NCI-H460 (cell line): ENCODE data around the gene PLPPR3. TPM values are rescaled to one million over a fixed set of nuclear protein-coding genes. Genes with fewer than 3 reads are reported as not detected.
A peak's percentile ranks its signal among the peaks of the same experiment; 100 is the strongest.
"Not testable (repeated sequence)": the region's sequence is repeated elsewhere in the genome, so short reads cannot be mapped to it uniquely, and the experiment has no call there.

ENCODE experiments used
- DNase-seq: peaks from one replicate; pipeline ENCODE4 v3.0.0-alpha.2; 2016; ENCODE audit warnings: low read depth; ENCODE audit errors: extremely low read depth
- total RNA-seq: library from RNA; depleted of rRNA; stranded (reverse); fragments of >200 nt; shearing (Covaris generic); gene quantifications from 2 replicates; pipeline ENCODE4 v1.2.3, GENCODE V29; 2014

PLPPR3 gene
- total RNA-seq, 1 experiment from 2014 or later, result 2.6 TPM

DNA sequence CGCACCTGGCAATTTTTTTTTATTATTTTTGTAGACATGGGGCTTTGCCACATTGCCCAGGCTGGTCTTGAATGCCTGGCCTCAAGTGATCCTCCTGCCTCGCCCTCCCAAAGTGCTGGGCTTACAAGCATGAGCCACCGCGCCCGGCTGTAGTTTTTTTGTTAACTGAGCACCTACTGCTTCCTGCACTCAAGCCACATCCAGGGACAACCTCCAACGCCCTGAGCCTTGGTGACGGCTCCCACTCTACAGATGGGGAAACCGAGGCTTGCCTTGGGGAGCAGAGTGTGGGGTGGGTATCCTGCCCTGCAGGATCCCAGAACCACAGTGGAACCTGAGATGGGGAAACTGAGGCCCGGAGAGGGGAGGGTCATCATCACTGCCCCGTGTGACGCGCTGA, 33.4 kb upstream of the PLPPR3 start:
- DNase-seq, result no peak

DNA sequence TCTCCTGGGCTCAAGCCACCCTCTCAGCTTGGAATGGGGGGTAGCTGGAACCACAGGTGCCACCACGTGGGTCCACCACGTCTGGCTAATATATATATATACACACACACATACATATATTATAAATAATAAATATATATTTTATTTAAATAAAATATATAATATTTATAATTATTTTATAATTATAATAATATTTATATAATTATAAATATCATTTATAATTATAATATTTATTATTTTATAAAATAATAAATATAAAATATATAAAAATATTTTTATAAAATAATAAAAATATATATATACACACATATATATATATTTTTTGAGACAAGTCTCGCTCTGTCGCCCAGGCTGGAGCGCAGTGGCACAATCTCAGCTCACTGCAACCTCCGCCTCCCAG, 32.8 kb upstream of the PLPPR3 start:
- DNase-seq, result no peak

GRCh38 chr19:853614-854220, 32.0 kb upstream of the PLPPR3 start:
- DNase-seq, result not testable (repeated sequence)

DNA sequence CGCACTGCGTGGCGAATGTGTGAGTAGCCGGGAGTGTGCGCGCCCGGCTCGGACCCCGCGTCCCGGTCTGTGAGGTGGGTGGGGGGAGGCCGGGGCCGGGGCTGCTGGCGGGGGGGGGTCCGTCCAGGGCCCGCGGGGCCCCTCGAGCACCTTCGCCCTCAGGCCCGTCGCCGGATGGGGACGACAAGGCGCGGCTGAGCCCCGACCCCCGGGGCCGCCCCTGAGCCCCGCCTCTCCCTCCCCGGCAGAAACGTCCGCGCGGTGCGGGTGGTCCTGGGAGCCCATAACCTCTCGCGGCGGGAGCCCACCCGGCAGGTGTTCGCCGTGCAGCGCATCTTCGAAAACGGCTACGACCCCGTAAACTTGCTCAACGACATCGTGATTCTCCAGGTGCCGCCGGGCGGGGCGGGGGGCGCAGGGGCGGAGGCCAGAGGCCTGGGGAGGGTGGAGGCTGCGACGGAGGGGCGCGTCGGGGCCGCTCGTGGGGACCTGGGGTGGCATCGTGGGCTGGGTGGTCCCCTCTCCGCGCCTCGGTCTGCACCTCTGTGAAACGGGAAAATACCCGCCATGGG, 31.3 kb upstream of the PLPPR3 start:
- no peak for DNase-seq

GRCh38 chr19:852136-853013, 30.6 kb upstream of the PLPPR3 start, which contains the start of gene ELANE:
TSS of gene ELANE (plus strand) at chr19:852303. CDS start at chr19:852329, 26 bp downstream.
- no peak for DNase-seq

GRCh38 chr19:850979-851335, 29.2 kb upstream of the PLPPR3 start:
- DNase-seq, result no peak

DNA sequence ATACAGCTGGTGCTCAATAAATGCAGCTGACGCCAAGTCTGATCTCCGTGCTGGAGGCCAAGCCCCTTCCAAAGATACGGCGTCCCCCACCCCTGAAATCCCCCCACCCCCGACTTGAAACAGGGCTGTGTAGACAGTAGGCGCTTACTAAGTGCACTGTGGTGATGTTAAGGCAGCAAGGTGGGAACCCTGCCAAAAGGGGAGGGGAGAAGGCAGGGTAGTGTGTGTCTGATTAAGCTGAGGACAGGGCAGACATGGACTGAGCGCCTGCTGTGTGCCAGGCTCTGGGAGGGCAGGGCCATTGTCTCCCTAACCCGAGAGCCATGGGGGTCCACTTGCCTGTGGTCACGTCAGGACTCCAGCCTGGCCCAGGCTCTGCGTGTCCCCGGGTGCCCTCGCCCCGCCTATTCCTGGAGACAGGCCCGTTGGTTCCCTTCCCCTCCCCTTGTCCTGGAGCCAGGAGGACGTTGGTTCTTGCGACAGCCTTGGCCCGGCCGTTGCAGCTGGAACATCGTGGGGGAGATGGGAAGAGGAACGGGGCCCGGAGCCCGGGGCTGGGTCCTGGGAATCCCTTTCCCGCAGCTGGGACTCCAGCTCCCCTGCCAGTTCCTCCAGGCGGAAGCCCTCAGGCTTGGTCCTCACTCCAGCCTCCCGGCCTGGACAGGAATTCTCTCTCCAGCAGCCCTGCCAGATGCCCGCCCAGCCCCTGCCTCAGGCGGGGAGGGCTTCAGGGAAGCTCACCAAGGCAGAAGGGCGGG, 28.6 kb upstream of the PLPPR3 start:
- peak; percentile 71 for DNase-seq

- DNase-seq, result not testable (repeated sequence)
These were observed 27.4 kb upstream of the PLPPR3 start for GRCh38 chr19:849195-849594.

- DNase-seq, result no peak
These were observed 26.7 kb upstream of the PLPPR3 start for GRCh38 chr19:848386-848921.

DNA sequence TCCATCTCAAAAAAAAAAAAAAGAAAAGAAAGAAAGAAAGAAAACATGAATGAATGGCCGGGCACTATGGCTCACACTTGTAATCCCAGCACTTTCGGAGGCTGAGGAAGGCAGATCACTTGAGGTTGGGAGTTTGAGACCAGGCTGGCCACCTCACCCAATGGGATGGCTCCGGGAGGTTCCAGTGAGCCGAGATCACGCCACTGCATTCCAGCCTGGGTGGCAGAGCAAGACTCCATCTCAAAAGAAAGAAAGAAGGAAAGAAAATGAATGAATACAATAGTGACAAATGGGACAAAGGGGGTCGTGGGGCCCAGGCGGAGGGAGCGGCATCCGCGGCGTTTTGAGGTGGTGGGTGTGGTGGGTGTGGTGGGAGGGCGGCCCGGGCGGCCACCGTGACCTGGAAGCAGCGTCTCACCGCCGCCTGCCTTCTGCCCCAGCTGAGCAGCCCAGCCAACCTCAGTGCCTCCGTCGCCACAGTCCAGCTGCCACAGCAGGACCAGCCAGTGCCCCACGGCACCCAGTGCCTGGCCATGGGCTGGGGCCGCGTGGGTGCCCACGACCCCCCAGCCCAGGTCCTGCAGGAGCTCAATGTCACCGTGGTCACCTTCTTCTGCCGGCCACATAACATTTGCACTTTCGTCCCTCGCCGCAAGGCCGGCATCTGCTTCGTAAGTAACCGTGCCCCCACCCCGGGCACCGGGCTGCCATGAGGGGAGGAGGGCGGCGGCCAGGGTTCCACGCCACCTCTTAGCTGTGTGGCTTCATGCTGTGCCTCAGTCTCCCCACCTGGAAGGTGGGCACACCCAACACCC, 24.2 kb upstream of the PLPPR3 start:
- DNase-seq, result no peak

DNA sequence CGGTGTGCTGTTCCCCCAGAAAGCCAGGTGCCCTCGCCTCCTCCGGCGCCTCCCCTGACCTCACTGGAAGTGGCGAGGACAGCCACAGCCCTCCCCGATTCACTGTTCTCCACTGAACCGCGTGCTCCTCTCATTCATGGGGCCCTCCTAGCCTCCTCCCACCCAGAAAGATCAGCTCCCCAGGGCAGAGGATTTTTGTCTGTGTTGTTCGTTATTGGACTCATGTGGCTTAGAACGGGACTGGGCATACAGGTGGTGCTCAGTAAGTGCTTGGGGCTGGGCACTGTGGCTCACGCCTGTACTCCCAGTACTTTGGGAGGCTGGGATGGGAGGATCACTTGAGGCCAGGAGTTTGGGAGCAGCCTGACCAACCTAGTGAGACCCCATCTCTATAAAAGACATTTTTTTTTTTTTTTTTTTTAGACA, 22.8 kb upstream of the PLPPR3 start:
- DNase-seq, result no peak

DNA sequence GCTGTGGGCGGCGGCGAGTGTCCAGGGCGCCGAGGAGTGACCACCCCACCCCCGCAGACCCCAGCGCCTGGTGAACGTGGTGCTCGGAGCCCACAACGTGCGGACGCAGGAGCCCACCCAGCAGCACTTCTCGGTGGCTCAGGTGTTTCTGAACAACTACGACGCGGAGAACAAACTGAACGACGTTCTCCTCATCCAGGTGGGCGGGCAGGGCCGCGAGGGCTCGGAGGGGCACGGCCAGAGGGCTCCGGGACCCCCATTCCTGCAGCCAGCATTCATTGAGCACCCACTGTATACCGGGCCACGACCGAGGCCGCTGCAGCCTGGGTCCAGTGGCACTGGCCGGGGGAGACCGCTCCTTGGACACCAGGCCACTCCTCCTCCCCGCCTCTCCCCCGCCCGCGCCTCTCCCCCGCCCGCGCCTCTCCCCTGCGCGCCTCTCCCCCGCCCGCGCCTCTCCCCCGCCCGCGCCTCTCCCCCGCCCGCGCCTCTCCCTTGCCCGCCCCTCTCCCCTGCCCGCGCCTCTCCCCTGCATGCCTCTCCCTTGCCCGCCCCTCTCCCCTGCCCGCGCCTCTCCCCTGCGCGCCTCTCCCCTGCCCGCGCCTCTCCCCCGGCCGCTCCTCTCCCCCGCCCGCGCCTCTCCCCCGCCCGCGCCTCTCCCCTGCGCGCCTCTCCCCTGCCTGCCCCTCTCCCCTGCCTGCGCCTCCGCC, 22.2 kb upstream of the PLPPR3 start:
- no peak for DNase-seq

DNA sequence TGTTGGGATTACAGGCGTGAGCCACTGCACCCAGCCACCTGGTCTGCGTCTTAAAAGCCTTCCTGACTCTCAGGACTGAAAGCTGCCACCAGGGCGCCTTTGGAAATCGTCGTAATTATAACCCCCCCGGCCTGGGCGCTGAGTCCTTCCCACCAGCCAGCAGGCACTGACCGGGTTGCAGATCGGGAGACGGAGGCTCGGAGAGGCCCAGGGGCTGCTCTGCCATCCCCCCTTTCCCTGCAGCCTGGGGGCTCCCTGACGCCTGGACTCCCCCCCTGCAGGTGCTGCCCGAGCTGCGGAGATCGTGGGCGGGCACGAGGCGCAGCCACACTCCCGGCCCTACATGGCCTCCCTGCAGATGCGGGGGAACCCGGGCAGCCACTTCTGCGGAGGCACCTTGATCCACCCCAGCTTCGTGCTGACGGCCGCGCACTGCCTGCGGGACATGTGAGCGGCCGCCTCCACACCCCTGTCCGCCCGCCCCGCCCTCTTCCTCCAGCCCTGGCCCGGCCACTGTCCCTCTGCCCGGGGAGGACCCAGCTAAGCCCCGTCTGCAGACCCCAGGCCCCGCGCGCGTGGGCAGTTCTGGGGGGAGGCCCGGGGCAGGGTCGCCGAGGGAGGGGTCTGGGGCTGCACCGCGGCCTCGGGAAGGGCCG, 21.6 kb upstream of the PLPPR3 start:
- DNase-seq, result no peak

DNA sequence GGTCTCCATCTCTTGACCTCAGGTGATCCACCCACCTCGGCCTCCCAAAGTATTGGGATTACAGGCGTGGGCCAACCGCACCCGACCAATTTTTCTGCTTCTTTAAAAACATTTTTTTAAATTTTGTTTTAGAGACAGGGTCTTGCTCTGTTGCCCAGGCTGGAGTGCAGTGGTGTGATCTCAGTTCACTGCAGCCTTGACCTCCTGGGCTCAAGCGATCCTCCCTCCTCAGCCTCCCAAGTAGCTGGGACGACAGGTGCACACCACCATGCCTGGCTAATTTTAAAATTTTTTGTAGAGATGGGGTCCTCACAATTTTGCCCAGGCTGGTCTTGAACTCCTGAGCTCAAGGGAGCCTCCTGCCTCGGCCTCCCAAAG, 21.0 kb upstream of the PLPPR3 start:
- not testable (repeated sequence) for DNase-seq

- no peak for DNase-seq
These were observed 18.9 kb upstream of the PLPPR3 start, which contains the start of gene PRTN3 for GRCh38 chr19:840519-841206. TSS of gene PRTN3 (plus strand) at chr19:840999. CDS start at chr19:841009, 10 bp downstream.

DNA sequence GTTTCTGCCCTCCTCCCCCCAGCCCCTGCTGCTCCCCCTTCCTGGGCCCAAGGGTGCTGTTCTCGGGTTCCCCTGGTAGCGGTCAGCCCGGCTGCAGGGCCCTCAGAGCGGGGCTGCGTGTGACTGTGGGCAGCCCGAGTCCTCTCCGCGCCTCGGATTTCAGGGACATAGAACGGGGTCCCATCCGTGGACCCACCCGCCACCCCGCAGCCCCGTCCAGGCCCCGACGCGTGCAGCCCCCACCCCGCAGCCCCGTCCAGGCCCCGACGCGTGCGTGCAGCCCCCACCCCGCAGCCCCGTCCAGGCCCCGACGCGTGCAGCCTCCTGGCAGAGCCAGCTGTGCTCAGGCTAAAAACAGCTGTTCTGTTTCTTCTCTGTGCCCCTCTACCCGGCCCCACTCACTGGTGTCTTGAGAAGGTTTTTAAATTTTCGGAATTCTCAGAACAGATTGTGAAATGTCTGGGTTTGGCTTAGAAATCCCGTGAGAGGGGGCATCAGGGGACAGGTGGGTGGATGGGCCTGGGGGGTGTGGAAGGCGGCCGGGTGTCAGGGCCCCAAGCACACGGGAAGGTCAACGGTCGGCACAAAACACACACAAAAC, 13.6 kb upstream of the PLPPR3 start:
- DNase-seq, result no peak

DNA sequence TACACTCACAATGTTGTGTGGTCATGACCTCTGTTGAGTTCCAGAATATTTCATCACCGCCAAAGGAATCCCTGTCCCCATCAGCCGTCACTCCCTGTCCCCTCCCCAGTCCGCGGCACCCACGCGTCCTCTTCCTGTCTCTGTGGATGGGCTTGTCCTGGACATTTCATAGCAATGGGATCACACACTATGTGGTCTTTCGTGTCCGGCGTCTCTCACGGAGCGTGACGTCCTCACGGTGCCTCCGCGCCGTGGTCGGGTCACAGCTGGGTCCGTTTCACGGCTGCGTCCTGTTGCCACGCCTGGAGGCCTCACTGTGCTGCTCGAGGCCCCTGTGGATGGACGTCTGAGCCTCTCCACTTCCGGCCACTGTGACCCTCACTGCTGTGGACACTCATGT, 12.5 kb upstream of the PLPPR3 start:
- no peak for DNase-seq
